Measurements from ENCODE around the gene GALNT15.
A peak's percentile ranks its signal among the peaks of the same experiment; 100 is the strongest.

Gene GALNT15

GRCh38 chr3:16264174-16264707 is 89.8 kb downstream of the GALNT15 start:
- TF ChIP-seq CTCF (conservative IDR thresholded peaks at IDR 0.05; ENCODE audit: low read length) (no peak), EZH2phosphoT487 (IDR thresholded peaks at IDR 0.05; ENCODE audit: borderline replicate concordance) (no peak)
- Histone ChIP-seq H3K9me3 (ENCODE audit: insufficient read depth, low read depth, low read length) (no peaks in the 10 kb centered on the region), H3K36me3 (ENCODE audit: insufficient read depth, low read length) (peaks cover 6% of the 10 kb centered on the region; the same call in 1 of the 2 replicates), H3K4me1 (ENCODE audit: insufficient read depth, low read length, poor library complexity, severe bottlenecking) (peaks cover 49% of the 10 kb centered on the region), H3F3A (ENCODE audit: low read depth) (no peaks in the 10 kb centered on the region), H3K79me2 (ENCODE audit: insufficient read depth, low read length) (peaks cover 60% of the 10 kb centered on the region), H3K9ac (ENCODE audit: low read depth, low read length, poor library complexity, severe bottlenecking) (peak overlapping the region; percentile 82), H4K20me1 (ENCODE audit: insufficient read depth, low read length, poor library complexity, severe bottlenecking) (peaks cover 10% of the 10 kb centered on the region), H3K9me2 (replicated peaks; ENCODE audit: low read depth, low read length) (no peaks in the 10 kb centered on the region), H3K27me3 (ENCODE audit: insufficient read depth, low read length, poor library complexity, severe bottlenecking) (no peaks in the 10 kb centered on the region), H2AFZ (ENCODE audit: low read length) (peak overlapping the region; percentile 81), H3K4me2 (ENCODE audit: low read depth, low read length, poor library complexity, severe bottlenecking) (peak overlapping the region; percentile 97), H3K4me3 (ENCODE audit: low read length, poor library complexity, severe bottlenecking) (peak overlapping the region; percentile 80)

- H2AFZ ChIP-seq (ENCODE audit: low read length) = peak within 1 kb of the TSS; percentile 81
- no peaks in the 10 kb centered on the region for H3F3A ChIP-seq (ENCODE audit: low read depth)
- H3K9ac ChIP-seq (ENCODE audit: low read depth, low read length, poor library complexity, severe bottlenecking) = peak within 1 kb of the TSS; percentile 82
- H3K4me2 ChIP-seq (ENCODE audit: low read depth, low read length, poor library complexity, severe bottlenecking) = peak within 1 kb of the TSS; percentile 97
- peak within 1 kb of the TSS; percentile 80 for H3K4me3 ChIP-seq (ENCODE audit: low read length, poor library complexity, severe bottlenecking)
- H3K9me3 ChIP-seq (ENCODE audit: insufficient read depth, low read depth, low read length) = no peaks in the 10 kb centered on the region
- H3K36me3 ChIP-seq (ENCODE audit: insufficient read depth, low read length) = peaks cover 3% of the 10 kb centered on the region; the same call in 1 of the 2 replicates
- H3K4me1 ChIP-seq (ENCODE audit: insufficient read depth, low read length, poor library complexity, severe bottlenecking) = peaks cover 50% of the 10 kb centered on the region
- peaks cover 64% of the 10 kb centered on the region for H3K79me2 ChIP-seq (ENCODE audit: insufficient read depth, low read length)
- H3K27me3 ChIP-seq (ENCODE audit: insufficient read depth, low read length, poor library complexity, severe bottlenecking) = no peaks in the 10 kb centered on the region
- peaks cover 10% of the 10 kb centered on the region for H4K20me1 ChIP-seq (ENCODE audit: insufficient read depth, low read length, poor library complexity, severe bottlenecking)
- H3K9me2 ChIP-seq (replicated peaks; ENCODE audit: low read depth, low read length) = no peaks in the 10 kb centered on the region
- TF ChIP-seq EZH2phosphoT487 (IDR thresholded peaks at IDR 0.05; ENCODE audit: borderline replicate concordance) (no peak), CTCF (conservative IDR thresholded peaks at IDR 0.05; ENCODE audit: low read length) (no peak)
Observed at GRCh38 chr3:16264708-16265454, 90.4 kb downstream of the GALNT15 start, which contains the start of the genes DPH3 and OXNAD1. Gene DPH3 (minus strand): TSS chr3:16264943. CDS start chr3:16264876, 67 bp downstream. Gene OXNAD1 (plus strand): TSS chr3:16265212. CDS start chr3:16270953, 5,741 bp downstream.

DNA sequence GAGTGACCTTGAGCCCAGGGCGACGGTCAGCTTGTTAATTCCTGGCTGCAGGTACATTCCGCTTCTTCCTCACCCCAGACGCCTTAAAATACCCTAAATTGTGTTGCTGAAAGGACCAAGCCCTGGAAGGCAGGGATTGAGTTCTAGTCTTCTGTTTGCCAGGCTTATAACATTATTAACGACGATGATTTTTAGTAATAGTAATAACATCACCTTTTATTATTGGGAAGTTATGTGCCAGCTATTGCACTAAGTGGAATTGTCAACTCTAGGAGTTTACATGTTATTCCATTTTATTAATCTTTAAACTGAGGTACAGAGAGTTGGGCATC is 90.9 kb downstream of the GALNT15 start:
- peak overlapping the region; percentile 80 for H3K4me3 ChIP-seq (ENCODE audit: low read length, poor library complexity, severe bottlenecking)
- H3K4me2 ChIP-seq (ENCODE audit: low read depth, low read length, poor library complexity, severe bottlenecking) = peak overlapping the region; percentile 88
- H2AFZ ChIP-seq (ENCODE audit: low read length) = peak overlapping the region; percentile 77
- H3K27me3 ChIP-seq (ENCODE audit: insufficient read depth, low read length, poor library complexity, severe bottlenecking) = no peaks in the 10 kb centered on the region
- peaks cover 10% of the 10 kb centered on the region for H4K20me1 ChIP-seq (ENCODE audit: insufficient read depth, low read length, poor library complexity, severe bottlenecking)
- H3K9me3 ChIP-seq (ENCODE audit: insufficient read depth, low read depth, low read length) = no peaks in the 10 kb centered on the region
- peaks cover 50% of the 10 kb centered on the region for H3K4me1 ChIP-seq (ENCODE audit: insufficient read depth, low read length, poor library complexity, severe bottlenecking)
- no peaks in the 10 kb centered on the region for H3K9me2 ChIP-seq (replicated peaks; ENCODE audit: low read depth, low read length)
- H3F3A ChIP-seq (ENCODE audit: low read depth) = no peaks in the 10 kb centered on the region
- H3K36me3 ChIP-seq (ENCODE audit: insufficient read depth, low read length) = no peaks in the 10 kb centered on the region
- peaks cover 64% of the 10 kb centered on the region for H3K79me2 ChIP-seq (ENCODE audit: insufficient read depth, low read length)
- peak overlapping the region; percentile 76 for H3K9ac ChIP-seq (ENCODE audit: low read depth, low read length, poor library complexity, severe bottlenecking)
- TF ChIP-seq EZH2phosphoT487 (IDR thresholded peaks at IDR 0.05; ENCODE audit: borderline replicate concordance) = no peak
